ENCODE data around the gene PRRC2C. TPM values are rescaled to one million over a fixed set of nuclear protein-coding genes. Genes with fewer than 3 reads are reported as not detected.
A peak's percentile ranks its signal among the peaks of the same experiment; 100 is the strongest.
"Not testable (repeated sequence)": the region's sequence is repeated elsewhere in the genome, so short reads cannot be mapped to it uniquely, and the experiment has no call there.

PRRC2C gene
- total RNA-seq = 291 and 295 TPM in 2 replicates

DNA sequence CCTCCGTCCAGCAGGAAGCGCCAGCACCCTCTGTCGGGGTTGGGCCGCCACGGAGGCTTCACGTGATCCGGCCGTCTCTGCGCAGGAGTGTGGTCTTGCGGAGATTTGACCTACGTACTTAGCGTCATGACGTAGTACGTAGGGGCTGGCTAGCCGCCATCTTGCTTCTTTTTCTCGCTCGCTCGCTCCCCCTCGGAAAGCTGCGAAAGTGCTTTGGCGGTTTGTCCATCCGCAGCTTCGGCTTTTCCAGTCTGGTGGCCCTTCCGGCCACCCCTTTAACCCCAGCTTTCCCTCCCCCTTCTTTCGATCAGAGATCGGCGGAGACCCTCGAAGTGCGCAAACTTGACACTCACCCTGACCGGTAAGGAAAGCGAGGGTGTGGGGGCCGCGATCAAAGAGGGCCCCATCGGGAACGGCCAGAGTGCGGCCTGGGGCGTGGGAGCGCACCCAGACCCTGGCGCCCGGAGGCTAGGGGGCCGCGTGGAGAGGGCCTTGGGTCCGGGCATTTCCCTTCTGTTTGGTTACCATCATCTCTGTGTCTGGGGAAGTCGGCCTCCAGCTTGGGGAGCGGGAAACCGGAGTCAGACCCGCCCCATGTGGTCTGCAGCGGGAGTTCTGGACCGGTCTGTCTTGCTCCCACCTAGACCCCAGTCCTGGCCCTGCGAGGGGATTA is at the start of gene PRRC2C:
Gene PRRC2C (plus strand): TSS at position 156 of the 673 bp plus-strand sequence. CDS start 26,559 bp downstream, outside the sequence.
- intact Hi-C loops (cut with micrococcal nuclease) = loop anchor here (1.0 to 10.0 kb wide), 14 partner anchors 16 to 1998 kb away; partner anchors contain the start of genes FMO4, GORAB, KIFAP3 and METTL13
- DNase-seq (ENCODE audit: low spot score) = peak; percentile 91
- Mint-ChIP-seq H3K27me3 (ENCODE audit: insufficient read depth) (peaks cover 1% of the 10 kb centered on the region), H3K27ac (peak within 1 kb of the TSS; percentile 97), H3K9me3 (no peaks in the 10 kb centered on the region), H3K4me3 (peak within 1 kb of the TSS; percentile 98), H3K36me3 (ENCODE audit: low read depth) (peaks cover 24% of the 10 kb centered on the region), H3K4me1 (ENCODE audit: low read depth) (peaks cover 51% of the 10 kb centered on the region)

DNA sequence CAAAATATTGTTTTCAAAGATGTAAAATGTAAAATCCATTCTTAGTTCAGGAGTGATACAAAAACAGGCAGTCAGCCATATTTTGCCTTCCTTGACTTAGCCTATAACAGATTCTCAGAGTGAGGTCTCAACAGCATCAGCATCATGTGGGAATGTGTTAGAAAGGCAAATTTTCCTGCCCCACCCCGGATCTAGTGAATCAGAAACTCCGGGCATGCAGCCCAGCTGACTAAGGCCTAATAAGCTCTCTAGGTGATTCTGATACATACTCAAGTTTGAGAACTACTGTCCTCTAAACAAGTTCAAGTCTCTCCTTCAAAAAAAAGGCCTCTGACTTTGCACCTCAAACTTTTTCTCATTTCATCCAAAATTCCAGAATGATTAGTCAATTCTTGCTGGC is 46.9 kb upstream of the PRRC2C start:
- H3K4me3 Mint-ChIP-seq = no peak overlapping the region
- no peak for DNase-seq (ENCODE audit: low spot score)
- peaks cover 16% of the 10 kb centered on the region for H3K4me1 Mint-ChIP-seq (ENCODE audit: low read depth)
- H3K9me3 Mint-ChIP-seq = no peaks in the 10 kb centered on the region
- H3K36me3 Mint-ChIP-seq (ENCODE audit: low read depth) = no peaks in the 10 kb centered on the region
- H3K27ac Mint-ChIP-seq = no peak overlapping the region
- intact Hi-C loops (cut with micrococcal nuclease) = no loop called here
- H3K27me3 Mint-ChIP-seq (ENCODE audit: insufficient read depth) = peaks cover 2% of the 10 kb centered on the region

DNA sequence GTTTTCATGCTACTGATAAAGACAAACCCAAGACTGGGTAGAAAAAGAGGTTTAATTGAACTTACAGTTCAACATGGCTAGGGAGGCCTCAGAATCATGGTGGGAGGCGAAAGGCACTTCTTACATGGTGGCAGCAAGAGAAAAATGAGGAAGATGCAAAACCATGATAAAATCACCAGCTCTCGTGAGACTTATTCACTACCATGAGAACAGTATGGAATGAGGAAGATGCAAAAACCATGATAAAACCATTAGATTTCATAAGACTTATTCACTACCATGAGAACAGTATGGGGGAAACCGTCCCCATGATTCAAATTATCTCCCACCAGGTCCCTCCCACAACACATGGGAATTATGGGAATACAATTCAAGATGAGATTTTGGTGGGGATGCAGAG is 45.1 kb upstream of the PRRC2C start:
- H3K27me3 Mint-ChIP-seq (ENCODE audit: insufficient read depth); H3K27ac Mint-ChIP-seq; H3K36me3 Mint-ChIP-seq (ENCODE audit: low read depth); intact Hi-C loops (cut with micrococcal nuclease); H3K9me3 Mint-ChIP-seq; DNase-seq (ENCODE audit: low spot score); H3K4me1 Mint-ChIP-seq (ENCODE audit: low read depth); H3K4me3 Mint-ChIP-seq: not testable (repeated sequence)

DNA sequence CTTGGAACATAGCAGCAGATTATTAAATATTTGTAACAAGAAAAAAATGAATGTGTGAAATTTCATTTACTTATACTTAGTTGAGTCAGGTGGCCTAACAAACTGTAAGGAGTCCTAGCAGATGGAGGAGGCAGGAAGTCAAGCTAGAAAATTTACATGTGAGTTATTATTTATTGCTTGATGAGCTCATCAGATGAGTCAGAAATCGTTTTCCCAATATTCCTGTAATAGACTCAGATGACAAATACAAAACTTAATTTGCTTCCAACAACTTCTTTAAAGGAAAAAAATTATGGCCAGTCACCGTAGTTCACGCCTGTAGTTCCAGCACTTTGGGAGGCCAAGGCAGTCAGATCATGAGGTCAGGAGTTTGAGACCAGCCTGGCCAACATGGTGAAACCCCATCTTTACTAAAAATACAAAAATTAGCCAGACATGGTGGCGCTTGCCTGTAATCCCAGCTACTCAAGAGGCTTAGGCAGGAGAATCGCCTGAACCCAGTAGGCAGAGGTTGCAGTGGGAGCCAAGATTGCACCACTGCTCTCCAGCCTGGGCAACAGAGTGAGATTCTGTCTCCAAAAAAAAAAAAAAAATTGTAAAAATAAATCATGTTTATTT is 43.9 kb upstream of the PRRC2C start:
- H3K27me3 Mint-ChIP-seq (ENCODE audit: insufficient read depth); DNase-seq (ENCODE audit: low spot score); H3K4me1 Mint-ChIP-seq (ENCODE audit: low read depth); H3K36me3 Mint-ChIP-seq (ENCODE audit: low read depth); H3K9me3 Mint-ChIP-seq; H3K4me3 Mint-ChIP-seq; intact Hi-C loops (cut with micrococcal nuclease); H3K27ac Mint-ChIP-seq: not testable (repeated sequence)

DNA sequence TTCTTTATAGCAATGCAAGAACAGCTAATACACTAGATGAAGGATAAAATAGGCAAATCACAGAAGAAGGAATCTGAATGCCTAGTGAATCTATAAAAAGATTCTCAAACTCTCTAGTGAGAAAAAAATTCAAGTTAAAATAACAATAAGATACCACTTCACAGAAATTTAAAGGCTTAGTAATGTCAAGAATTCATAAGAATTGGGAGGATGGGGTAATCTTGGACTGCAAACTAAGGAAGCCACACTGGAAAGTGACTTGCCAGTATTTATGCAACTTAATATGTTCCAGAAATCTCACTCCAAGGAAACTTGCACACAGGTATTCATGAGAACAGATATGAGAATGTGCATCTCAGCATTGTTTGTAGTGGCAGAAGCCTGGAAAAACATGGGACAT is 38.9 kb upstream of the PRRC2C start:
- Mint-ChIP-seq H3K27ac (no peak overlapping the region), H3K4me3 (no peak overlapping the region), H3K36me3 (ENCODE audit: low read depth) (no peaks in the 10 kb centered on the region), H3K9me3 (no peaks in the 10 kb centered on the region), H3K4me1 (ENCODE audit: low read depth) (no peaks in the 10 kb centered on the region), H3K27me3 (ENCODE audit: insufficient read depth) (peaks cover 6% of the 10 kb centered on the region)
- no peak for DNase-seq (ENCODE audit: low spot score)
- intact Hi-C loops (cut with micrococcal nuclease) = no loop called here

DNA sequence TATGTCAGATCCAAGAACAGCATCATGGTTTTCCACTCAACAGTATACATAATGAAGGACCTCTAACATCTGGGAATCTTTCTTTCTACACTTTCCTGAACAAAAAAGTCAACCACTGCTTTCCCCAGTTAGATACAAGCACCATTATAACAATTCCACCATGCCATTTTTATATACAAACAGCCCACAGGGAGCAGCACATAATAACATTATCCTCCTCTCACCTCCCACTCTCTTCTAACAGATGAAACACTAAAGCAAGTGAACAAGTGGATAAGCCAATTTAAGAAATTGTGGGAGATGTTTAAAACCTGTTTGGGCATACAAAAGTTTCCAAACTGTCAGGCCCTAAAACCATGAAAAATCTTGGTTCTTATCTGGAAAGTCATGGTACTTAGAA is 29.4 kb upstream of the PRRC2C start:
- Mint-ChIP-seq H3K4me3 (no peak overlapping the region), H3K36me3 (ENCODE audit: low read depth) (no peaks in the 10 kb centered on the region), H3K27me3 (ENCODE audit: insufficient read depth) (peaks cover 2% of the 10 kb centered on the region), H3K4me1 (ENCODE audit: low read depth) (no peaks in the 10 kb centered on the region), H3K27ac (no peak overlapping the region), H3K9me3 (no peaks in the 10 kb centered on the region)
- no peak for DNase-seq (ENCODE audit: low spot score)
- intact Hi-C loops (cut with micrococcal nuclease) = no loop called here

DNA sequence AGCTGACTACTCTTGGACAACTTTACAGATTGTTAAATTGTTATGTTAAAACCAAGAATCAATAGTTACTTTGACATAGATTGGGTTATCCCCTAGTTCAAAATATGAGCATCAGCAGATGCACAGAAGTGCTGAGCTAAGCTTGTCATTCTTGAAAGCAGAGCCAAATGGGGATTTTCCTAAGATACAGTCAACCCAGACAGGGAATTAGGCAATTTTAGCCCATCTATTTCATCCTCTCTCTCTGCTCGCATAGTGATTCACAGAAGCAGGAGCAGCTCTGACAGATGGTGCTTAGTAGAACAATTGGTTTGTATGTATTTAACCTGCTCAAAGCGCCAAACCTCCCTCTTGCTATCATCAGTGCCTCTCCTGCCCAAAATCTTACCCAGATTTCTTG is 27.9 kb upstream of the PRRC2C start:
- Mint-ChIP-seq H3K4me3 (no peak overlapping the region), H3K27me3 (ENCODE audit: insufficient read depth) (peaks cover 2% of the 10 kb centered on the region), H3K27ac (no peak overlapping the region), H3K4me1 (ENCODE audit: low read depth) (no peaks in the 10 kb centered on the region), H3K36me3 (ENCODE audit: low read depth) (no peaks in the 10 kb centered on the region), H3K9me3 (no peaks in the 10 kb centered on the region)
- DNase-seq (ENCODE audit: low spot score) = no peak
- intact Hi-C loops (cut with micrococcal nuclease) = no loop called here

DNA sequence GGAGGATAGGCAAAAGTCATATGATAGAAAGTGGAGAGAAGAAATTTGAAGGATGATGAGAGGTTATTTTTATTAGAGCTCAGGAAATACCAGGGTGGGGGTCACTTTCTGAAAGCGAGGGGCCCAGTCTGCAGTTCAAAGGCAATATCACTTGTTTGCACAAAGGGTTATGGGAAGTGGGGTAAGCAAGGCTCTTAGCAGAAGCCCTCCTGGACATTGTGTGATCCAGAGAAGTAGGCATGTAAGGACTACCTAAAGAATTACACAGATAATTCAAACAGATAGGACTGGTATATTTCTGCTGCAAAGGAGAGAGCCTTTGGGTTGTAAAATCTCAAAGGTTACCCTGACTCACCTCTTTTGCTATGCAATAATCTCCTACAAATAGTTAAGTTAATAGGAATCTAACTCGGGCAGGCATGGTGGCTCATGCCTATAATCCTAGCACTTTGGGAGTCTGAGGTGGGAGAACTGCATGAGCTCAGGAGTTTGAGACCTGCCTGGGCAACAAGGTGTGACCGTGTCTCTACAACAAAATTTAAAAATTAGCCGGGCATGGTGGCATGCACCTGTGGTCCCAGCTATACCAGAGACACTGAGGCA is 25.2 kb upstream of the PRRC2C start:
- no peaks in the 10 kb centered on the region for H3K36me3 Mint-ChIP-seq (ENCODE audit: low read depth)
- no peak for DNase-seq (ENCODE audit: low spot score)
- no peak overlapping the region for H3K27ac Mint-ChIP-seq
- H3K4me3 Mint-ChIP-seq = no peak overlapping the region
- no peaks in the 10 kb centered on the region for H3K4me1 Mint-ChIP-seq (ENCODE audit: low read depth)
- H3K9me3 Mint-ChIP-seq = no peaks in the 10 kb centered on the region
- intact Hi-C loops (cut with micrococcal nuclease) = no loop called here
- H3K27me3 Mint-ChIP-seq (ENCODE audit: insufficient read depth) = peaks cover 7% of the 10 kb centered on the region

DNA sequence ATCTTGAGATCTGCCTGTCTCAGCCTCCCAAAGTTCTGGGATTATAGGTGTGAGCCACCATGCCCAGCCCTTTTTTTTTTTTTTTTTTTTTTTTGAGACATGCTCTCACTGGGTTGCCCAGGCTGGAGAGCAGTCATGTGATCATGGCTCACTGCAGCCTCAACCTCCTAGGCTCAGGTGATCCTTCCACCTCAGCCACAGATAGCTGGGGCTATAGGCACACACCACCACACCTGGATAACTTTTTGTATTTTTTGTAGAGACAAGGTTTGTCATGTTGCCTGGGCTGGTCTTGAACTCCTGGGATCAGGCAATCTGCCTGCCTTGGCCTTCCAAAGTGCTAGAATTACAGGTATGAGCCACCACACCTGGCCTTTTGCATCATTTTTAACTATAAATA is 17.7 kb upstream of the PRRC2C start:
- Mint-ChIP-seq H3K27me3 (ENCODE audit: insufficient read depth) (peaks cover 9% of the 10 kb centered on the region), H3K27ac (no peak overlapping the region), H3K36me3 (ENCODE audit: low read depth) (no peaks in the 10 kb centered on the region), H3K9me3 (no peaks in the 10 kb centered on the region), H3K4me1 (ENCODE audit: low read depth) (no peaks in the 10 kb centered on the region), H3K4me3 (no peak overlapping the region)
- no peak for DNase-seq (ENCODE audit: low spot score)
- intact Hi-C loops (cut with micrococcal nuclease) = no loop called here

DNA sequence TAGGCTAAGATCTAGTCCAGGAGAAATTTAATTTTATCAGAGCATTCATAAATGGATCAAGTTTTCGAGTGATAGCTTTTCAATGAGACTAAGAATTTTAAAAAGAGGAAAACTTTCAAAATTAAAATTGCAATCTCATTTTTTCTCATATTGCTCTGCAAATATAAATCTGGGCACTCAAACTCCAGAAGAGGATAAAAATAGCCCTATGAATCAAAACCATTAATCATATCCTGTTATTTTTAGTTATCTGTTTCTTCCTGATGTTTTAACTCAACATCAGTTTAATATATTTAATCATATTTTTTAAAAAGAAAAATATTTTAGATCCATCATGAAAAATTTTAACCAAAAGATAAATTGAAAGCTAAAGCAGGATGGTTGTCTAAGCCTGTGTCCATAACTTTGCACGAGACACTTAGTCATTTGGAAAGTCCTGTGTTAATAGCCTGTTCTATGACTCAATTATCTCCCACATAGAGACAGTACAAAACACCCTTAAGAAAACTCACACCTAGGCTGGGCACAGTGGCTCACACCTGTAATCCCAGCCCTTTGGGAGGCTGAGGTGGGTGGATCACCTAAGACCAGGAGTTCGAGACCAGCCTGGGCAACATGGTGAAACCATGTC is 17.1 kb upstream of the PRRC2C start:
- no peak overlapping the region for H3K4me3 Mint-ChIP-seq
- H3K9me3 Mint-ChIP-seq = no peaks in the 10 kb centered on the region
- no peak overlapping the region for H3K27ac Mint-ChIP-seq
- no peak for DNase-seq (ENCODE audit: low spot score)
- intact Hi-C loops (cut with micrococcal nuclease) = no loop called here
- no peaks in the 10 kb centered on the region for H3K36me3 Mint-ChIP-seq (ENCODE audit: low read depth)
- H3K4me1 Mint-ChIP-seq (ENCODE audit: low read depth) = no peaks in the 10 kb centered on the region
- H3K27me3 Mint-ChIP-seq (ENCODE audit: insufficient read depth) = peaks cover 9% of the 10 kb centered on the region

DNA sequence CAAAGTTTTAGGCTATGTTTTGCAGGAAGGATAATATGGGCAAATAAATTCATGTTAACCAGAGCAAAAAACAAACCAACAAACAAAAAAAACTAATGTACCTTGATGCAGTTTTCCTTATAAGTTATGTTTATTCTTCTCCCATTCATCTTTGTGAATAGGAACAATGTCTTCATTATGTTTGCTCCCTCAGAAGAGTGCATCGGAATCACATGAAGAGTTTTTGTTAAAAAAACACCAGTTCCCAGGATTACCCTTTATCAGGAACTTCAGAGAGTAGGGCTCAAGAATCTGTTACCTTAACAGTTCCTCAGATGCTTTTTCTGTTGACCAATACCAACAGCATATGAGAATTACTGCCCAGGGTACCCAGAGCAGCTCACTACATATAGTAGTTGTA is 14.6 kb upstream of the PRRC2C start:
- H3K4me3 Mint-ChIP-seq = no peak overlapping the region
- no peak for DNase-seq (ENCODE audit: low spot score)
- peaks cover 10% of the 10 kb centered on the region for H3K27me3 Mint-ChIP-seq (ENCODE audit: insufficient read depth)
- H3K36me3 Mint-ChIP-seq (ENCODE audit: low read depth) = no peaks in the 10 kb centered on the region
- no peaks in the 10 kb centered on the region for H3K4me1 Mint-ChIP-seq (ENCODE audit: low read depth)
- H3K9me3 Mint-ChIP-seq = no peaks in the 10 kb centered on the region
- H3K27ac Mint-ChIP-seq = no peak overlapping the region
- intact Hi-C loops (cut with micrococcal nuclease) = no loop called here

DNA sequence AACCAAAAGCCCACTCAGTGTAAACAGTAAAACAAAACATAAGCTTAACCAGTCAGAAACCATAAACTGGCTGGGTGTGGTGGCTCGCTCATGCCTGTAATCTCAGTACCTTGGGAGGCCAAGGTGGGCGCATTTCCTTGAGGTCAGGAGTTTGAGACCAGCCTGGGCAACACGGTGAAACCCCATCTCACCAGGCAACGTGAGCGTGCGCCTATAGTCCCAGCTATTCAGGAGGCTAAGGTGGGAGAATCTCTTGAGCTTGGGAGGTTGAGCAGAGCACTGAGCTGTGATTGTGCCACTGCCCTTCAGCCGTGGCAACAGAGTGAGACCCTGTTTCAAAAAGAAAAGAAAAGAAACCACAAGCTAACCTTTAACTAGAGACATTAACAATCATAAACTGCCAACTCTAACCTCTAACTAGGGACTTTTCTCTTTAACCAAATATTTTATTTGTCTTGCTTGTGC is 13.1 kb upstream of the PRRC2C start:
- Mint-ChIP-seq H3K27me3 (ENCODE audit: insufficient read depth) (peaks cover 10% of the 10 kb centered on the region), H3K4me3 (no peak overlapping the region), H3K9me3 (no peaks in the 10 kb centered on the region), H3K27ac (no peak overlapping the region), H3K36me3 (ENCODE audit: low read depth) (no peaks in the 10 kb centered on the region), H3K4me1 (ENCODE audit: low read depth) (no peaks in the 10 kb centered on the region)
- intact Hi-C loops (cut with micrococcal nuclease) = no loop called here
- DNase-seq (ENCODE audit: low spot score) = no peak

DNA sequence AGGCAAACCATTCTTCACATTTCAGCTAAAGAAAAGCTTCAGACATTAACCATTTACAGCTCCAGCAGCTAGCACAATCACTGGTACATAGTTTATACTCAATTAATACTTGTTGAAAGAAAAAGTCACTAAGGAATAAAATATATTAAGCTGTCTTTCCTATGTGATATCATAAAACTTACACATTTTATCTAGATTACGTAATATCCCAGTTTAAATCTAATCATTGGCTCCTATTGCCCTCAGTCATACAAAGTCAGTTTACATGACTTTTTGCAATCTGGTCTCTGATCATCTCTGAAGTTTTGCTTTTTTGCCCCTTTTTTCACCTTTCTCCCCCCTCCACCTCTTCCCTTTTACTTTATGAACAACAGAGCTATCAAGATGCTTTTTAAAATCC is 8.5 kb upstream of the PRRC2C start:
- Mint-ChIP-seq H3K27ac (no peak overlapping the region), H3K27me3 (ENCODE audit: insufficient read depth) (peaks cover 7% of the 10 kb centered on the region), H3K4me3 (no peak overlapping the region), H3K9me3 (no peaks in the 10 kb centered on the region), H3K36me3 (ENCODE audit: low read depth) (no peaks in the 10 kb centered on the region), H3K4me1 (ENCODE audit: low read depth) (no peaks in the 10 kb centered on the region)
- no peak for DNase-seq (ENCODE audit: low spot score)
- intact Hi-C loops (cut with micrococcal nuclease) = no loop called here
